GM12875 (cell line): ENCODE measurements around the gene CCSER2.

Experiments
- H3K4me3 ChIP-seq: one replicate; pipeline ENCODE4 v1.5.1; 2011; ENCODE audit warnings: low read depth, low read length, control low read depth
- CTCF ChIP-seq: IDR thresholded peaks from 2 replicates; pipeline ENCODE4 v1.5.1; 2011; ENCODE audit warnings: low read depth, mild to moderate bottlenecking, control low read depth, inconsistent platforms, low read length, moderate library complexity, borderline replicate concordance; ENCODE audit not compliant: insufficient read depth

The CCSER2 gene

GRCh38 chr10:84530724-84531325 is 202.4 kb downstream of the CCSER2 start:
- no peak for TF ChIP-seq CTCF

GRCh38 chr10:84531396-84531795 is 203.0 kb downstream of the CCSER2 start:
- H3K4me3 ChIP-seq, result no peak overlapping the region
- no peak for TF ChIP-seq CTCF

More at GRCh38 chr10:84530724-84531325, 202.4 kb downstream of the CCSER2 start:
- no peak overlapping the region for H3K4me3 ChIP-seq

- no peak overlapping the region for H3K4me3 ChIP-seq
- TF ChIP-seq CTCF, result peak; percentile 34; the same call in 1 of the 2 replicates
Observed at GRCh38 chr10:84534168-84534567, 205.8 kb downstream of the CCSER2 start.

GRCh38 chr10:84537447-84537931 is 209.1 kb downstream of the CCSER2 start:
- no peak overlapping the region for H3K4me3 ChIP-seq
- peak; percentile 52 for TF ChIP-seq CTCF

GRCh38 chr10:84538036-84538435 is 209.6 kb downstream of the CCSER2 start:
- no peak for TF ChIP-seq CTCF

GRCh38 chr10:84539216-84539615 is 210.8 kb downstream of the CCSER2 start:
- TF ChIP-seq CTCF, result no peak
- no peak overlapping the region for H3K4me3 ChIP-seq

More at GRCh38 chr10:84538036-84538435, 209.6 kb downstream of the CCSER2 start:
- no peak overlapping the region for H3K4me3 ChIP-seq

- H3K4me3 ChIP-seq, result no peak overlapping the region
- no peak for TF ChIP-seq CTCF
Observed at GRCh38 chr10:84540022-84540616, 211.7 kb downstream of the CCSER2 start.
